GM19035 (cell line): ENCODE data around the gene FTHL17.

Source experiments
- ATAC-seq: cut with Tn5 transposase; IDR thresholded peaks from one replicate; pipeline ENCODE4 v1.9.1; 2021; ENCODE audit not compliant: unreplicated experiment

The FTHL17 gene

DNA sequence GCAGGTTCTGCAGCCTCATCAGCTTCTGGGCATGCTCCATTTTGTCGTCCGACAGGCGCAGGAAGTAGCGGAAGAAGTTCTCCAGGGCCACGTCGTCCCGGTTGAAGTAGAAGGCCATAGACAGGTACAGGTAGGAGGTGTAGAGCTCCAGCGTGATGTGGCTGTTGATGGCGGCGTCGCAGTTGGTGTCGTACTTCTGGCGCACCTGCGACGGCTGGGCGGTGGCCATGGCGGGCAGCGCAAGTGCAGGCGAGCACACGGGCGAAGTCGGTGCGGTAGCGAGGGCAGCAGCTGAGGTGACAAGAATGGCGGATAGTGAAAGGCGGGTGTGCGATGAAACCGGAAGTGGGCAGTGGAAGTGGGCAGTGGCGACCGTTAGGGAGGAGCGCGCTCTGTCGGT lies at the start of gene FTHL17:
FTHL17 (minus strand) TSS at position 317 of the 400 bp plus-strand sequence; CDS start at position 229, 88 bp downstream.
- ATAC-seq, result no peak

DNA sequence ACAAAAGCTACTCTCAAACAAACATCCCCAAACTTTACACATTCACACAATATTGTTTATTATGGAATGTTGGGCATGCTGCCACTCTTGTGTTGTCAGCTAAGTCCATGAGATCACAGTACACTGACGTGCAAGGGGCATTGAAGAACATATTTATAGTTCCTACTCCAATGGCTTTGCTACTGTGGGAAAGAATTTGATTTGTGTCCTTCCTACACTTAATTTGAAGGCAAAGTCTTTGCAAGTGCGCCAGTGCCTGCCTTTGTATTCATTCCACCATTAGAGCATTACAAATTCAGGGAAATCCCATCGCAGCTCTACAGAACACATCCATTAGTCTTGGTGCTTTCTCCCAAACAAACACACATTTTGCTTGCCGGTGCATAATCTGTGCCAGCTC lies 45.4 kb upstream of the FTHL17 start:
- ATAC-seq, result no peak

DNA sequence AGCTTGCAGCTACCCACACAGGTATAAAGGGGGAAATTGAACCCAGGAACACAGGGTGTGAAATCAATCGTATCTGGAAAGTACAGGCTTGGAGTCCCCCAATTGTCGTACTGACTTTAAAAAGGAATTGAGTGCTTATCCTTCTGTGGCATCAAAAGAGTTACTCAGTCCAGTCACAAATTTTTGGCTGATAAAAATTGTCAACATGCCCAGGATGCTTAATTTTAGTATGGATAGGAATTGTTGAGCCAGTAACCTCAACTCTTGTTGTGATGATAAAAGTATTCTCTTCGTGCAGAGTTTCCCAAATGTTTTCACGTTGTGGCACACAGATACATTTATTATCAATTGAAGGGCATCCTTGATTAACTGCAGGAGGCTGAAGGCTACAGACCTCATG lies 43.6 kb upstream of the FTHL17 start:
- ATAC-seq, result no peak

DNA sequence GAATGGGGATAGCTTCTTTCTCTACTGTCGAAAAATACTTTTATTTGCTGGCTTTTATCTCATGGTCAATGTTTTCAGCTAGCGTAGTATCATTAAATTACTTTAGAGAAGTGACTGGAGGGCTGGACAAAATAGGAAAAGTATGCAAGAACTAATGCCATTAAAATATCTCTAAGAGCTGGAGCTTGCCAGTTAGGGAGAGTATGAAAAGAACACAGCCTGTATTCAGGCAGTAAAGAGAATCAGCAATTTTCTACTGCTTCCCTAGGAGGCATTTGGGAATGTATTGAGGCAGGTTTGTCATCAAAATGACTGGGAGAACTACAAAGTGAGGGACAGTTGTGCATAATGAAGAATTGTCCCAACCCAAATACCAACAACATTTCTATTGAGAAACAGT lies 43.0 kb upstream of the FTHL17 start:
- no peak for ATAC-seq

DNA sequence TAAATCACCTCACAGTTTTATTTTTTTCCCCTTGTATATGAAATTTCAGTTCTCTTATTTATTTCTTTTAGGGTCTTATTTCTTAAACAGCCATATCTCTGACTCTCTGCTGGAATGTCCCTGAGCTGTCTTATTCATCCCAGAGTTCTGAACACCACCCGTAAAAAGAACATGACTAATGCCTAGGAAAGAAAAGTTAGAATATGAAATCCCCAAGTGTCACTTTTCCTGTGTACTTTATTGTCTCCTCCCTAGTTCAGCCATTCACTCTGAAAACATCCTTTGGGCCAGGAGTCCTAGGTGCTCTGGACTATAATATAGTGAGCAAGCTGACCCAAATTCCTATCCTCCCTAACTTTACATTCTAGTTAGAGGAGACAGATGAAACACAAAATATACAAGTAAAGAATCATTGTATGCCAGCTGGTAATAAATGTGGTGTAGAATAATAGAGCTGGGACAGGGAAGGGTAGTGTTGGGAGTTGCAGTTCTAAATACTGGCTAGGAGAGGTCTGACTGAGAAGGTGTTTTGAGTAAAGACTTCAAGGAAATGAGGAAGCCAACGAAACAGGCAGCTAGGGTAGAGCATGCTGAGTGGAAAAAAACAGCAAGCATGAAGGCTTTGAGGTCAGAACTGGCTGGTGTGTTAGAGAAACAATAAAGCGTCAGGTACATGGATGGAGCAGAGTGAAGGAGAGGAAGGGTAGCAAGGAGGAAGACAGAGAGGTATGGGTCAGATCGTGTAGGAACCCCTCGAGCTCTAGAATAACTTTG lies 40.6 kb upstream of the FTHL17 start:
- ATAC-seq, result no peak

DNA sequence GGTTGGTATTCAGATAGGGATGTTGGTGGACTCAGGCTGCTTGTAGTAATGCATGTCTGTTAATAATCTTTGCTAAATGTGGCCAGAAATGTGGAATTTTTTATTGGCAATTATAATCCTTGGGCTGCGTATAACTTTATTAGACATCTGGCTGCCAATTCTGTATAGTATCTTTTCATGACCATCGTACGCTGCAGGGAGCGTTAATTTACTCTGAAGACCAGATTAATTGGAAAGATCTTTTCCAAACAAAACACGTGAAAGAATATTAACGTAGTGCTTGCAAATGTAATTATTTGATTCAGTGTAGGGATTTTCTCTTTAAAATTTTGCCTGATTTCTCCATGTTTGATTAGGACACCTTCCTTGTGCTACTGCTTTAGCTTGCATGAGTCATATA lies 38.8 kb upstream of the FTHL17 start:
- no peak for ATAC-seq

DNA sequence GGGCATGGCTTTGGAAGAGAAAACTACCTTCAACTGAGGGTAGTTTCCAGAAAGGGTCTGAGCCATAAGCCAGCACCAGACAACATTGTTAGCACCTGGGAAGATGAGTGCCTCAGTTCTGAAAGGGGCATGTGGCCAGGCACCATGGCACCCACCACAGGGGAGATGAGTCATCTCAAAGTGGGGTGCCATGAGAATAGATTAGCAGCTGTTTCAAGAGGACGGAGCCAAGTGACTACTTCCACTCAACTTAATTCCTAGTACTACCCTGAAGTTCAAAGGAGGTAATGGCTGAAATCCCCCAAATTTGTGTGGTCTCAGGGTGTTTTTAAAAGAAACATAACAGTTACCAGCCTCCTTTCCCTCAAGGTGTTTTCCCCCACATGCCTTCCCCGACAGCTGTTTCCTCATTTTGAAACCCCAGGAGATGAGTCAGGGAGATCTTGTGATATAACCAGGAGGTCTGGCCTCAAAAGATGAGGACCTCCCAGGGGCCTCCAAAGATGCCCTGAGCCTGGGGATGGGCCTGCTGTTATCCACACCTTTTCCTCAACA lies 27.8 kb upstream of the FTHL17 start:
- peak; percentile 82 for ATAC-seq

DNA sequence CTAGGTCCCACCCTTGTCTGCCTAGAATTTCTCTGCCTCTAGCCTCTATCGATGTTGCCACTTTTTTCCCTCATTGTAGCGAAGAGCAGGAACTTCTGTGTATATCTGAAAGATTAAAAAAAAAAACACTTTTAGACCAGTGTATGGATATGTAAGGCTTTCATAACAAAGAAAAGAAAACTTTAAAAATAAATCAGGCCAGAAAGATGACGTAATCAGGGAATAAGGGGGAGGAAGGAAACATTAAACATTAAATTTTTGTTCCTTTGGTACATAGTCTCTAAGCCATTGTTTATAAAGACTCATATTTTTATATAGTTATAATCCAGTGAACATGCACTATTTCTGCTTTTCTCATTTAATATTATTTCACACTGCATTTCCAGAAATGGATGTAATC lies 26.2 kb upstream of the FTHL17 start:
- no peak for ATAC-seq

DNA sequence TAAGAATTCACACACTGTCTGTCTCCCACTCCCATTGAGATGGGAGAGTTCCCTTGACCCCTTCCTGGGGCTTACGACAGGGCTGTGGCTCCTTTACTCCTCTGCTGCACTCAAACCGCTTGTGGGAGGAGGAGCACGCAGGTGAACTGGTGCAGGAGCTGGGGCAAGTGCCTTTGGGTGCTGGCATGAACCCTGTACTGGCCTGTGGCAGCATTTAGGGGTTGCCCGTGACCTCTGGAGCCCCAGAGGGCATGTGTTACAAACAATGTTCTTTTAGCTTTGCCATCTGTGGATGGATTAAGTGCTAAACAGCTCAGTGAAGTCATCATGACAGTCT lies 21.8 kb upstream of the FTHL17 start:
- ATAC-seq, result peak; percentile 29

DNA sequence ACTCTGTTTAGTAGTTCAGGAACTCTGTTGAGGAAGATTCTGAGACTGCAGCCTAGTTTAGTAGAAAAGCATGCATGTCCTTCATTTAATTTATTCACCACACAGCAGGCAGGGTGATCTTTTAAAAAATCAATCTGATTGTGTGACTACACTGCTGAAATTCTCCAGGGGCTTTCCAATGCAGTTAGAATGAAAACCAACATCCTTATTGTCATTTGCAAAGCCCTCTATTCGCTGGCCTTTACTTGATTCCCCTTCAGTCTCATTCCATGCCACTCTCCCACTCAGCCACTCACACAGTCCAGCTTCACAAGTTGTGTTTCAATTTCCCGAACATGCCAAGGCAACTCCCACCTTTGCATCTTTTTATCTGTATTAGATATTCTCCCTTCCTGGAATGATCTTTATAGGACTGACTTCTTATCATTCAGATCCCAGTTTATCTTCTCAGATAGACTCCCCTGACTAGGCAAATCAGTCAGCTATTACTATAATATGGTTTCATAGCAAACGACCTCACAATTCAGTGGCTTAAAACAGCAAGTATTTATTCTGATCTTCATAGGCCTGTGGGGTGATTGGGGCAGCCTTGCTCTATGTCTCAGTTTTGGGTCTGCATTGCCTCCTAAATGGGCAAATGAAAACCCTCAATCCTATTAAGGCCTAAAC lies 21.3 kb upstream of the FTHL17 start:
- ATAC-seq, result peak; percentile 58

DNA sequence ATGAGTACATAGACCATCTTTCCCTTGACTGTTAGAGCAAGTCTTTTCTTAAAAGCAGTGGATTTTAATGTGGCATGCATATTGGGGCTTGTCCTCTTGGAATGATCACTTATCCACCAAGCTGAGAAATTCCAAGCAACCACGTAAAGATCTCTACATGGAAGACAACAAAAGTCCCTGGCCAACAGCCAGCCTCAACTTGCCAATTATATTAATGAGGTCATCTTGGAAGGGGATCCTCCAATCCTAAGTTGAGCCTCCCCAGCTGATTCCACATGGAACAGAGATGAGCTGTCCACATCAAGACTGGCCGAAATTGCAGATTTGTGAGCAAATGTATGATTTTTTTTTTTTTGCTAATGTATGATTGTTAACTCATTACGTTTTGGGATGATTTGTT lies 20.6 kb upstream of the FTHL17 start:
- no peak for ATAC-seq

DNA sequence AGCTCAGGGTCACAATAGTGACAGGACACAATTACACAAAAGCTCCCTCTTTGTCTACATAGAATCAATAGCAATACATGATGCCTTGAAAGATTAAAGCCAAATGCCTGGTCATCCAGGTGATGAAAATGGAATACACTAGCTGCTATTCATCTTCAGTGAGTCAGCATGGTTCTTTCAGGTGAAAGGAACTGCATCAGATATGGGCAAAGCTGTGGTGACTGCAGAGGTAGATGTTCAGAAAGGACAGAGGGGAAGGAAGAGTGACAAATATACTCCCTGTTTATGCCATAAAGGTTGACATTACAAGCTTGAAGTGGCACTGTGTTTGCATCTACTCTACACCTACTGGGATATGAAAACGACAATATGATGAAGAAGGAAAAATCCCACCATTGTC lies 20.0 kb upstream of the FTHL17 start:
- ATAC-seq, result no peak

DNA sequence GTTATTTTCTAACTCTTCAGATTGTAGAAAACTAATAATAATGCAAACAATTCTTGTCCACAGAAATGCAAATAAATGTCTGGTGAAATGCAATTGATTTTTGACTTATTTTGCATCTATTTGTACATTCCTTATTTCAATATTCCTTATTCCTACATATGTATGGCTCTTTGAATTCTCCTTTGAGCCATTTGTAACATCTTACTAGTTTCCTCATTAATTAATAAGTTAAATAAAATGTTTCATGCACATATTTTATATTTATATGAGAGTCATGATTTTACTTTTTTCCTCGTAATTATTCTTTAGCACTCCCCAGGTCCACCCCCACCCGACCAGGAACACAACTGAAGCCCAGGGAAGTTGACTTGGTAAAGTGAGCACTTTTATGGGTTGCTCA lies 2.7 kb upstream of the FTHL17 start:
- ATAC-seq, result no peak

DNA sequence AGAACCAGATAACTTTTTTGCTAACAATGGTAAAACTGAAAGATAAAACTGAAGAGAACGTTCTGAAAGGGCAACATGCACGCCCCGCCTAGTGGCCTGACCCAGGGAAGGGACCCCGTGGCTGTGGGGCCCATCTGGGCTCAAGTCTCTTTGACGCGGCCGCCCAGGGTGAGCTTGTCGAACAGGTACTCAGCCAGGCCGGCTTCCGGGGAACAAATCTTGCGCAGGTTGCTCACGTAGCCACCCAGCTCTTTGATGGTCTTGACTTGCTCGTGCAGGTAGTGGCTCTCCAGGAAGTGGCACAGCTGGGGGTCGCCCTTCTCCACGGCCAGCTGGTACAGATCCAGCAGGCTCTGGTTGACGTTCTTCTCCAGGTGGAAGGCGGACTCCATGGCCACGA lies 579 bp downstream of the FTHL17 start:
- ATAC-seq, result no peak

DNA sequence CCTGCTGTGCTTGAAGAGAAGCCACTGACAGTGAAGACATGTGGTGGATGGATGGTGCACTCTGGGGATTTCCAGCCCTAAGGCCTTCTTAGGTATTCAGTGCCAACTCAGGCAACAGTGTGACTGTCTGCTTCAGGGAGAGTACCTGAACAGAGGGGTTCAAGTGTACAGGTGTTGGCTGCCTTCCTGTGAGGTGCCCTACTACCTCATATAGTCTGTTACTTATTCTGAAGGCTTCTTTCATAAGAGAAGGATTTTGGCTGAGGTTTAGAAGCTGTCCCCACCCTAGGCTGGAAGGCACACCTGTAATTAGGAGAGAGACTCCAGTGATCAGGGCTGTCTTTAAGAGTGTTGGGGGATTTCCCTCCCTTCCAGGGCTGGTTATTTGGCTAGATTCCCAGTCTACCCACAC lies 1.8 kb downstream of the FTHL17 start:
- ATAC-seq, result peak; percentile 63

DNA sequence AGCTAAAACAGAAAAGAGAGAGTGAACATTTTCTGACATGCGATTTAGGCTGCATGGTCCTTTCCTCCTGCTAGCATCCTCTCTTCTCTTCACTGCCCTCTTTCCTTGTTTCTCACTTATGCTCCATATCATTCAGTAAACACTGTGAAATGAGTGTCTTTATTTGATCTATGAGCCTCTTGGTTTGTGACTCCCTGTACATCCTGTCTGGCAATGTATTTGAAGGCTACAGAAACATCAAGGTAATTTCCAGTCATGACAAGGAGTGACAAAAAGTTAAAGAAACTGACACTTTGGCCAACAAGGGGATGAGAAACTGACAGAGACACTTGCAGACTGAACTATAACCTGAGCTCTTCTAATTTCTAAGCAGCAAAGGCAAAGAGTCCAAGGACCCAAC lies 8.7 kb downstream of the FTHL17 start:
- ATAC-seq, result no peak

DNA sequence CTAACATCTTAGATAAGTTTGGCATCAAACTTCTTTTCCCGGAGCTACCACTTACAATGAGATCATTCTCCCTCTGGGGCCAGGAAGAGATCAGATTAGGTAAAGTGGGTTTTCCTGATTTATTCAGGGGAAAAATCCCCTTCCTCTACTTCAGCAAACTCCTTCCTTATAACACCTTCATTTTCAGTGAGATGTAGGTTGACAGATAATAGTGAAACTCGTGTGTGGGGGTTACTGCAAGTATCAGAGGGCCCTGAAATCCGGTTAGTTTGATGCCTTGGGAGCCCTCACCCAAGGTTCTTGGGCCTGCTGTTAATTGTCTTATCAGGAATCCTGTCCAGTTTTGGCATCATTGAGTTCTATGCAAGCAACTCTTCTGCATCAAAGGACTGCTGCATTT lies 10.8 kb downstream of the FTHL17 start:
- no peak for ATAC-seq

DNA sequence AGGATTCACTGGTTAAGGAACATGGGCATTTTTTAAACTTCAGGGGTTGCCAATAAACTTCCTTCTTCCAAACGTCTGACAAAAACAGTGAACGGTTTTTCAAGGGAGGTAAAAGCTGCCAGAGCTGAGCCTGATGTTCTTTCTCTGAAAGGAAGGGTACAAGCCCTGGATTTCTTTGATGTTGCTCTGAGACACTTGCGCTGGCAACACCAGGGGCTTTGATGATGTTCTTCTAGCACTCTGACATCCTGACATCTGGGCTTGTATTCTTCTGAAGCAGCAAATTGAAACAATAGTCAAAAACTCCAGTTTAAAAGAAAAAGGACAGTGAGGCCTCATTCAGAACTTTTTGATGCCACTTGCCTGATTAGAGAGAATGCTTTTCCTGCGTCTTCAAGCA lies 11.8 kb downstream of the FTHL17 start:
- no peak for ATAC-seq

DNA sequence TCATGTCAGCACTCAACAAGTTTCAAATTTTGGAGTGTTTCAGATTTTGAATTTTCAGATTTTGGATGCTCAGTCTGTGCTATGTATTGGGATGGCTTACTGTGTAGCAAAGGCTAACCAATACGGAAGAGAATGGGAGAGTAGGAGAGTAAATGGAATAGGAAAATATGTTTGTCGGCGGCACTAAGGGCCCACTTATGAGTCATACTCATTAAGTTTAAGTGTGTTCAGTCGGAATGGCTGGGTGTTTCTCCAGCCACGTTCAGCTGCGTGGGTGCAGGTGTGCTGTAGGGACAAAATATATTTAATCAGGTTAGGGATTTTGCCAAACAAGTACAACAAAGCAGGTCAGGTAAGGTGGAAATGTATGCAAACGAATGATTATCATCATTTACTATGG lies 13.6 kb downstream of the FTHL17 start:
- ATAC-seq, result no peak

DNA sequence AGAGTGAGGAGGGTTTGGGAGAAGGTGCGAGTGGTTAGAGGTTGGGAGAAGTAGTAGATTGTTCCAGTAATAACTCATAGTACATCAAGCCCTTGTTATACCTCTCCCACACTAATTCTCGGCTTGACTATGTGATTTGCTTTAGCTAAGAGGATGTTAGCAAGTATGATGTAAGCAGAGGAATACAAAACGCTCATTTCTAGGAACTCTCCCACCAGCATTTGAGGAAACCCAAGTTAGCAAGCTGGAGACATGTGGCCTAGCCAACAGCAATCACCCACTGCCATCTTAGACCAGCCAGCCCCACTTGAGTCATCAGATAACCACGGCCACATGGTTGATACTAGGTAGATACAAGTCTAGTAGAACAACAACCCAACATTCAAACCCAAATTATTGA lies 14.2 kb downstream of the FTHL17 start:
- no peak for ATAC-seq

DNA sequence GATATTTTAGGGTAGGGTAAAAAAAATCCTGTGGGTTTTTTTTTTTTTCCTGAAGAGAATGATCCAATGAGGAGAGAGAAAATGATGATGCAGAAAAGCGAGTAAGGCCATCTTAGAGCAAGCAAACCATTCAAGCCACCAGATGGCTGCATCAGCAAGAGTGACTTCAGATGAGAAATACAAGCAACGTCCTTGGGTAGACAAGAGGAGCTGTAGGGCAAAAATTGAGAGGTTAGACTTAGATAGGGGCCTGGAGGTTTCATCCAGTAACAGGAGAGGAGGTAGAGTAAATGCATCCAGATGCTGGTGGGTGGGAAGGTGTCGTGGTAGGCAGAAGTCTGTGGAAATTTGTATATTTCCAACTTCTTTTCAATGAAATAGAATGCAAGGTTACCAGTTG lies 14.6 kb downstream of the FTHL17 start:
- no peak for ATAC-seq

DNA sequence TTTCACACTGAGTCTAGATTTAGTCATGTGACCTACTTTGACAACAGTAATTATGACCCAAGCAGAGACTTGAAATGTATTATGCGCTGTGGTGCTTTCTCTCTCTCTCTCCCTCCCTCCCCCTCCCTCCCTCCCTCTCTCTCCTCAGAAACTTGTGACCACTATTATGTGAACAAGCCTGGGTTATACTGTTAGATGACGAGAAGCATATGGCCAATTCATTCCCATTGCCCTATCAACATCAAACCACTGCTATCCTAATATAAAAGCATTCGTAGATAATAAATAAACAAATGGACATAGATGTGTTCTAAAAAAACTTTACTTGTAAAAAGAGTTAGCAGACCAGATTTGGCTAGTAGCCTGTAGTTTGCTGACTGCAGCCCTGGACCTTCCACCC lies 18.2 kb downstream of the FTHL17 start:
- no peak for ATAC-seq

DNA sequence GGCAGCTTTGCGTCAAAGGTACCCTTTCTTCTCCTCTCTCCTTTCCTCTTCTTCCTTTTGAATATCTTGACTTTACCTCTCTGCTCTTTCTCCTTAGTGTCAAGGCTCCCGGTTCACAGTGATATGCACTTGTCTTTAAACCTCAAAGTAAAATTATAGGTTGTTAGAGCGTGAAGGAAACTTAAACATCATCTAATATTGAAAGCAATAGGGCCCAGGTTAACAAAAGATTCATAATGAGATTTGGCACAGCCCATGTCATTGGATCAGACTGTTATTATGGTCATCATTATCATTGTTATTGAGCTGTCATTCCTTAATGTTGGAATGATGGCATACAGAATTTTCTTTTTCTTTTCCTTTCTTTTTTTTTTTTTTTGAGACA lies 32.5 kb downstream of the FTHL17 start:
- ATAC-seq, result peak; percentile 23
